NCI-H1092 (cell line): Measurements from ENCODE around the gene DGKG.

Experiments used
- DNase-seq: peaks from one replicate; lab custom pipeline; 2025; lab: John Stamatoyannopoulos, UW

DGKG gene

GRCh38 chr3:186318135-186318534, 43.9 kb downstream of the DGKG start:
- DNase-seq = no peak

GRCh38 chr3:186317478-186317877, 44.6 kb downstream of the DGKG start:
- DNase-seq = no peak

GRCh38 chr3:186316666-186317260, 45.3 kb downstream of the DGKG start:
- DNase-seq = no peak

- no peak for DNase-seq
Observed at GRCh38 chr3:186315581-186316354, 46.3 kb downstream of the DGKG start.

GRCh38 chr3:186314896-186315295, 47.1 kb downstream of the DGKG start:
- DNase-seq = no peak

- DNase-seq = no peak
Observed at GRCh38 chr3:186311441-186311840, 50.6 kb downstream of the DGKG start.

GRCh38 chr3:186308549-186308948, 53.5 kb downstream of the DGKG start:
- no peak for DNase-seq

GRCh38 chr3:186307594-186308221, 54.3 kb downstream of the DGKG start:
- DNase-seq = no peak

GRCh38 chr3:186305286-186305685, 56.7 kb downstream of the DGKG start:
- no peak for DNase-seq

- no peak for DNase-seq
Observed at GRCh38 chr3:186303965-186304364, 58.1 kb downstream of the DGKG start.

- DNase-seq = no peak
Observed at GRCh38 chr3:186299327-186299726, 62.7 kb downstream of the DGKG start.

GRCh38 chr3:186298876-186299275, 63.2 kb downstream of the DGKG start:
- no peak for DNase-seq

GRCh38 chr3:186290796-186291195, 71.2 kb downstream of the DGKG start:
- DNase-seq = no peak

GRCh38 chr3:186287711-186288110, 74.3 kb downstream of the DGKG start:
- DNase-seq = no peak

GRCh38 chr3:186286114-186286513, 75.9 kb downstream of the DGKG start:
- DNase-seq = no peak

- DNase-seq = no peak
Observed at GRCh38 chr3:186284661-186285060, 77.4 kb downstream of the DGKG start.

GRCh38 chr3:186284349-186284652, 77.7 kb downstream of the DGKG start:
- DNase-seq = no peak

GRCh38 chr3:186283651-186284348, 78.2 kb downstream of the DGKG start:
- DNase-seq = no peak

- DNase-seq = no peak
Observed at GRCh38 chr3:186283096-186283495, 78.9 kb downstream of the DGKG start.

GRCh38 chr3:186281176-186281575, 80.9 kb downstream of the DGKG start:
- no peak for DNase-seq

- DNase-seq = no peak
Observed at GRCh38 chr3:186280737-186281136, 81.3 kb downstream of the DGKG start.

- DNase-seq = no peak
Observed at GRCh38 chr3:186277268-186277909, 84.6 kb downstream of the DGKG start.
